ENCODE results near the gene INTS15. TPM values are rescaled to one million over a fixed set of nuclear protein-coding genes. Genes with fewer than 3 reads are reported as not detected.
"Not testable (repeated sequence)": the region's sequence is repeated elsewhere in the genome, so short reads cannot be mapped to it uniquely, and the experiment has no call there.

The INTS15 gene
- total RNA-seq, 1 donor from 2014 or later = 55.7 TPM

DNA sequence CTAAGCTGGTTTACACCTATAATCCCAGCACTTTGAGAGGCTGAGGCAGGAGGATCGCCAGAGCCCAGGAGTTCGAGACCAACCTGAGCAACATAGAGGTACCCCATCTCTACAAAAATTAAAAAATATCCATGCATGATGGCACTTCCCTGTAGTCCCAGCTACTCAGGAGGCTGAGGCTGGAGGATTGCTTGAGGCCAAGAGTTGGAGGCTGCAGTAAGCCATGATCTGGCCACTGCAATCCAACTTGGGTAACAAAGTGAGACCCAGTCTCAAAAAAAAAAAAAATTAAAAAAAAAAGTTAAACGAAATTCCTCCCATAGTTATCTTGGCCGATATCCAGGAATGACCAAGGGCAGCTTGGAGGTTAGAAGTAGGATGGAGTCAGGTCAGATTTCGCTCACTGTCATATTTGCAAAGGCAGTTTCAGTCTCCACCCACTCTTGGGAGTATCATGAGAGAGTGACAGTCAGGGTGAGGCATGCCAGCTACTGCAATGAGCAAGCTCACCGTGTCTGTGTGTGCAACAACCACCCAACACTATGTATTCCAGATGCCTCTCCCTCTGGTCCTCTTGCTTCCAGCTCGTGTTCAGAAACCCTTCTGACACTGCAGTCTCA lies 18.6 kb upstream of the INTS15 start:
- H3K36me3 Mint-ChIP-seq (ENCODE audit: low read depth) = no peaks in the 10 kb centered on the region
- no peak for DNase-seq (ENCODE audit: low read depth, low spot score)
- peaks cover 6% of the 10 kb centered on the region for H3K4me1 Mint-ChIP-seq
- TF ChIP-seq, protein P1, sequence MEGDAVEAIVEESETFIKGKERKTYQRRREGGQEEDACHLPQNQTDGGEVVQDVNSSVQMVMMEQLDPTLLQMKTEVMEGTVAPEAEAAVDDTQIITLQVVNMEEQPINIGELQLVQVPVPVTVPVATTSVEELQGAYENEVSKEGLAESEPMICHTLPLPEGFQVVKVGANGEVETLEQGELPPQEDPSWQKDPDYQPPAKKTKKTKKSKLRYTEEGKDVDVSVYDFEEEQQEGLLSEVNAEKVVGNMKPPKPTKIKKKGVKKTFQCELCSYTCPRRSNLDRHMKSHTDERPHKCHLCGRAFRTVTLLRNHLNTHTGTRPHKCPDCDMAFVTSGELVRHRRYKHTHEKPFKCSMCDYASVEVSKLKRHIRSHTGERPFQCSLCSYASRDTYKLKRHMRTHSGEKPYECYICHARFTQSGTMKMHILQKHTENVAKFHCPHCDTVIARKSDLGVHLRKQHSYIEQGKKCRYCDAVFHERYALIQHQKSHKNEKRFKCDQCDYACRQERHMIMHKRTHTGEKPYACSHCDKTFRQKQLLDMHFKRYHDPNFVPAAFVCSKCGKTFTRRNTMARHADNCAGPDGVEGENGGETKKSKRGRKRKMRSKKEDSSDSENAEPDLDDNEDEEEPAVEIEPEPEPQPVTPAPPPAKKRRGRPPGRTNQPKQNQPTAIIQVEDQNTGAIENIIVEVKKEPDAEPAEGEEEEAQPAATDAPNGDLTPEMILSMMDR (conservative IDR thresholded peaks at IDR 0.05) = no peak
- H3K27ac Mint-ChIP-seq (ENCODE audit: unreplicated experiment) = no peak overlapping the region
- H3K4me3 Mint-ChIP-seq = no peak overlapping the region
- peaks cover 2% of the 10 kb centered on the region for H3K27me3 Mint-ChIP-seq (ENCODE audit: low read depth)
- H3K9me3 Mint-ChIP-seq = no peaks in the 10 kb centered on the region

DNA sequence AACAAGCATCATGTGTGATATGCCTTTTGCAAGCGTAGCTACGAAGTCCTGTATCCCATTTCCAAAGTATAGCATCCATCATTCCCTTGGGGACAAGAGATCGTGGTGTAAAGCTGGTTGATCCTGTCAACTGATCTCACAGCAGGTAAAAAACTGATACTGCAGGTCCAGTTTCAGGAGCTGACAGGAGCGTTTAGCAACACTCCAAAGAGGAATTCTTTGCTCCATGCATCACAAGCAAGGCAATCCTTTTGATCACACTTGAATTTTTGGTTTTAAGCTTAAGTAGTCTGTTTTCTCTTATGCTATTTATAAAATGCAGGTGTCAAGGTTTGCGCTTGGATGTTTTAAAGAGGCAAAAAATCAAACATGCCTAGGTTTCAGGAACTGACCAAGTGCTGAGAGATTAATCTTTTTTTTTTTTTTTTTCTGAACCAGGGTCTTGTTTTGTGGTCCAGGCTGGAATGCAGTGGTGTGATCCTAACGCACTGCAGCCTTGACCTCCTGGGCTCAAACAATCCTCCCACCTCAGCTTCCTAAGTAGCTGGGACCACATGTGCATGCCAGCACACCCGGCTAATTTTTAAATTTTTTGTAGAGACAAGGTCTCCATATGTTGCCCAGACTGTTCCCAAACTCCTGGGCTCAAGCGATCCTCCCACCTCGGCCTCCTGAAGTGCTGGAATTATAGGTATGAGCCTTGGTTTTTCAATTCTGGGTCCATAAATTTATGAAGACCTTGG lies 14.4 kb upstream of the INTS15 start:
- Mint-ChIP-seq H3K27me3 (ENCODE audit: low read depth) (peaks cover 2% of the 10 kb centered on the region), H3K27ac (ENCODE audit: unreplicated experiment) (peak overlapping the region; percentile 4), H3K4me1 (peaks cover 19% of the 10 kb centered on the region), H3K36me3 (ENCODE audit: low read depth) (peaks cover 4% of the 10 kb centered on the region), H3K9me3 (no peaks in the 10 kb centered on the region), H3K4me3 (peak overlapping the region; percentile 82)
- DNase-seq (ENCODE audit: low read depth, low spot score) = no peak
- TF ChIP-seq, protein P1 (conservative IDR thresholded peaks at IDR 0.05) = no peak

DNA sequence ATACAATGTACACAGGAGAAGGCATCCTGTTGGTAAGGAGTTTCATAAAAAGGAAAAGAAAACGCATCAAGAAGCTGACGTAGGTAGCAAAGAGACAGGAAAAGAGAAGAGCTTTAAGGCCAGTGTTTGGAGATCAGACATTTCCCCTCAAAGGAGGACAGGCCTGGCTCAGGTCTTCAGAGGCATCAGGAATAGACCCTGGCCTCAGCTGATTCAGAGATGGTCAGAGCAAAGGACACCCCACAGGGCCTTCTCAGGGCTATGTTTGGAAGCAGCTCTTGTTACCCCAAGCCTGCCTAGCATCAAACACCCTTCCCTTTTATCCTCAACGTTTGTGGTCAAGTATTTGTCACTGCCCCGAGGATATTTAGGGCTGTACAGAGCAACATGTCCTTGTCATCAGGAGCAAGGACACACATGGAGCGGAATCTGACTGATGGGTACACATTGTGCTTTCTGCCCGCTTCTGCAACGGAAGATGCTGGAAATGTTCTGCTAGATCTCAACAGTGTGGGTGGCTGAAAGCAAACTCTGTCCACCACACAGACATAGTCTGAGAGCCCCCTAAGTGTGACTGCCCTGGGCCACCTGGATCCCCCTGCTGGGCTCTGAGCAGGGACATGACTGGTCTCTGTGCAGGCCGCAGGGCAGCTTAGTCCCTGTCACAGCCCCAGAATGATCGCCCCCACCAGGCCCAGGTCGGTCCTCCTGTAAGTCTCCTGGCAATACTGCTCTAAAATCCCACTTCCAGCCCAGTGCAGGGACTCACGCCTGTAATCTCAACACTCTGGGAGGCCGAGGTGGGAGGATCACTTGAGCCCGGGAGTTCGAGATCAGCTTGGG lies 13.6 kb upstream of the INTS15 start:
- Mint-ChIP-seq H3K27me3 (ENCODE audit: low read depth) (peaks cover 2% of the 10 kb centered on the region), H3K4me3 (peak overlapping the region; percentile 82), H3K27ac (ENCODE audit: unreplicated experiment) (peak overlapping the region; percentile 4), H3K9me3 (no peaks in the 10 kb centered on the region), H3K36me3 (ENCODE audit: low read depth) (peaks cover 4% of the 10 kb centered on the region), H3K4me1 (peaks cover 19% of the 10 kb centered on the region)
- TF ChIP-seq, protein P1 (conservative IDR thresholded peaks at IDR 0.05) = no peak
- DNase-seq (ENCODE audit: low read depth, low spot score) = no peak

DNA sequence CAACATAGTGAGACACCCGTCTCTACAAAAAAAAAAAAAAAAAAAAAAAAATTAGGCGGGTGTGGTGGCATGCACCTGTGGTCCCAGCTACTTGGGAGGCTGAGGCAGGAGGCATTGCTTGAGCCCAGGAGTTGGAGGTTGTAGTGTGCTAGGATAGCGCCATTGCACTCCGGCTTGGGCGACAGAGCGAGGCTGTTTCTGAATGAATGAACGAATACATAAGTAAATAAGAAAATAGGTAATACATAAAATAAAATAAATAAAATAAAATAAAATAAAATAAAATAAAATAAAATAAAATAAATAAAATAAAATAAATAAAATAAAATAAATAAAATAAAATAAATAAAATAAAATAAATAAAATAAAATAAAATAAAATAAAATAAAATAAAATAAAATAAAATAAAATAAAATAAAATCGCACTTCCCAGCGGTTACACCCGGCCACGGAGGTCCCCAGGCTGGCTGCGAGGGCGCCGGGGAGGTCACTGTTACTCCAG lies 12.9 kb upstream of the INTS15 start:
- H3K4me1 Mint-ChIP-seq = peaks cover 19% of the 10 kb centered on the region
- H3K27me3 Mint-ChIP-seq (ENCODE audit: low read depth); DNase-seq (ENCODE audit: low read depth, low spot score); H3K27ac Mint-ChIP-seq (ENCODE audit: unreplicated experiment); H3K9me3 Mint-ChIP-seq; H3K36me3 Mint-ChIP-seq (ENCODE audit: low read depth): not testable (repeated sequence)
- H3K4me3 Mint-ChIP-seq = peak overlapping the region; percentile 94

DNA sequence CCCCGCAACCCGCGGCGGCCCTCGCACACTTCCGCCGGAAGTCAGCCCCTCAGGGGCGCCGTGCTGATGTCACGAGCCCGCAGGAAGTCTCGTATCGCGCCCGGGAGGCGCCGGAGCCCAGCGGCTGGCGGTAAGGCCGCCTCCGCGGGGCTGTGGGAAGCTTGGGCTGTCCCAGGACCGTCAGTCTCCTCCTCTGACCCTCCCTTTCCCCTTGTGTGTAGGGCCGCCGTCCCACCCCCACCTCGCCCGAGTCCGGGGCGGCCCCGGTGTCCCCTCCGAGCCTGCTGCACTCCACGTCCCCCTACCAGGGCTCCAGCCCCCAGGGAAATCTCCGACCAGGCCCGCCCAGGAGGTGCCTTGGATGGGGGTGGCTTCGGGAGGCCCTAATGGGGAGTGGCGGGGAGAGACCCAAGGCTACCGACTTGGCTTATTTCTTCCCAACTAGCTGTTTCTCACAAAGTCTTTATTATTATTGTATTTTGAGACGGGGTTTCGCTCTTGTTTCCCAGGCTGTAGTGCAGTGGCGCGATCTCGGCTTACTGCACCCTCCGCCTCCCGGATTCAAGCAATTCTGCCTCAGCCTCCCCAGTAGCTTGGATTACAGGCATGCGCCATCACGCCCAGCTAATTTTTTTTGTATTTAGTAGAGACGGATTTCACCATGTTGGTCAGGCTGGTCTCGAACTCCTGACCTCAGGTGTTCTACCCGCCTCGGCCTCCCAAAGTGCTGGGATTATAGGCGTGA lies 12.3 kb upstream of the INTS15 start, which contains the start of gene ZDHHC4:
ZDHHC4 (plus strand) TSS at position 86 of the 745 bp plus-strand sequence. CDS start 3,108 bp downstream, outside the sequence.
- peak within 1 kb of the TSS; percentile 94 for H3K4me3 Mint-ChIP-seq
- no peaks in the 10 kb centered on the region for H3K9me3 Mint-ChIP-seq
- H3K4me1 Mint-ChIP-seq = peaks cover 19% of the 10 kb centered on the region
- peaks cover 2% of the 10 kb centered on the region for H3K27me3 Mint-ChIP-seq (ENCODE audit: low read depth)
- peaks cover 6% of the 10 kb centered on the region for H3K36me3 Mint-ChIP-seq (ENCODE audit: low read depth)
- DNase-seq (ENCODE audit: low read depth, low spot score) = peak; percentile 78
- TF ChIP-seq, protein P1 (conservative IDR thresholded peaks at IDR 0.05) = no peak
- peak within 1 kb of the TSS; percentile 97 for H3K27ac Mint-ChIP-seq (ENCODE audit: unreplicated experiment)
